ENCODE data around the gene UQCC3. TPM values are rescaled to one million over a fixed set of nuclear protein-coding genes. Genes with fewer than 3 reads are reported as not detected.

UQCC3 gene
- total and polyA plus RNA-seq, 2 of the 13 experiments (the other 11 are each of a cell fraction or from before 2014, with no cell fraction given) = 7.7 to 16.0 TPM

DNA sequence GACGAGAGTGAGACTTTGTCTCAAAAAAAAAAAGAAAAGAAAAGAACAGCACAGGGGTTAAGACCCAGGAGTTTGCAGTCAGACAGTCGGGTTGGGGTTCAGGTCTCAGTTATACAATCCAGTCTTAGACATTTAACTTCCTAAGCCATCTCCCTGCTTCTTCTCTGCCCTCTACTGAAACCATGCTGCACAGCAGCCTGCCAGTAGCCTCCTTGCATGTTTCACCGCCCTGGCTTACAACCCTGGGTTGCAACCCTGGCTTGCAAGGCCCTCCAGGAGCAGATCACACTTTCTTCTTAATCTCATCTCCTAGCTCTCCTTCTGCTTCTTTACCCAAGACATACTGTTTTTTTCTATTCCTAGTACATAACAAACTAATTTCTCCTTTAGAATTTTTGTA is 43.8 kb upstream of the UQCC3 start:
- no peak overlapping the region for H3K27ac ChIP-seq (ENCODE audit: extremely low read length, insufficient read depth, low read length)
- TF ChIP-seq ZKSCAN5 (CRISPR knock-in tag; IDR thresholded peaks at IDR 0.05) (no peak), RBM22 (optimal IDR thresholded peaks at IDR 0.05; ENCODE audit: low read length) (peak; percentile 73), POLR2A (IDR thresholded peaks at IDR 0.05; ENCODE audit: insufficient read depth in 1 of 2, low read depth in 2 of 2, low read length in 2 of 2) (0 out of 4 replicates have a peak, but pooled peaks of 1 of the 2 experiments have one; percentile 20)
- TF ChIP-seq, protein P1, sequence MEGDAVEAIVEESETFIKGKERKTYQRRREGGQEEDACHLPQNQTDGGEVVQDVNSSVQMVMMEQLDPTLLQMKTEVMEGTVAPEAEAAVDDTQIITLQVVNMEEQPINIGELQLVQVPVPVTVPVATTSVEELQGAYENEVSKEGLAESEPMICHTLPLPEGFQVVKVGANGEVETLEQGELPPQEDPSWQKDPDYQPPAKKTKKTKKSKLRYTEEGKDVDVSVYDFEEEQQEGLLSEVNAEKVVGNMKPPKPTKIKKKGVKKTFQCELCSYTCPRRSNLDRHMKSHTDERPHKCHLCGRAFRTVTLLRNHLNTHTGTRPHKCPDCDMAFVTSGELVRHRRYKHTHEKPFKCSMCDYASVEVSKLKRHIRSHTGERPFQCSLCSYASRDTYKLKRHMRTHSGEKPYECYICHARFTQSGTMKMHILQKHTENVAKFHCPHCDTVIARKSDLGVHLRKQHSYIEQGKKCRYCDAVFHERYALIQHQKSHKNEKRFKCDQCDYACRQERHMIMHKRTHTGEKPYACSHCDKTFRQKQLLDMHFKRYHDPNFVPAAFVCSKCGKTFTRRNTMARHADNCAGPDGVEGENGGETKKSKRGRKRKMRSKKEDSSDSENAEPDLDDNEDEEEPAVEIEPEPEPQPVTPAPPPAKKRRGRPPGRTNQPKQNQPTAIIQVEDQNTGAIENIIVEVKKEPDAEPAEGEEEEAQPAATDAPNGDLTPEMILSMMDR (CRISPR knock-in tag; IDR thresholded peaks at IDR 0.05) = peak; percentile 17; the same call in 1 of the 2 replicates
- peaks cover 41 to 74% of the 10 kb centered on the region in 2 experiments for H3K36me3 ChIP-seq (replicated peaks in 1 of 2; ENCODE audit: control insufficient read depth in 1 of 2, insufficient read depth in 2 of 2, low read length in 2 of 2)
- no peaks in the 10 kb centered on the region for H3K27me3 ChIP-seq (ENCODE audit: control insufficient read depth in 1 of 2, insufficient read depth in 2 of 2, low read length in 2 of 2)
- intact Hi-C loops (cut with micrococcal nuclease; ENCODE audit: unreplicated experiment) = no loop called here
- no peak overlapping the region for H3K4me2 ChIP-seq (ENCODE audit: low read depth, low read length)
- H3K9ac ChIP-seq (ENCODE audit: insufficient read depth, low read depth, low read length) = no peak overlapping the region
- no peaks in the 10 kb centered on the region for H3K9me3 ChIP-seq (ENCODE audit: low read length)
- H3K79me2 ChIP-seq (ENCODE audit: insufficient read depth, low read length) = no peaks in the 10 kb centered on the region
- peak; percentile 27; the same call in 1 of the 3 replicates for ATAC-seq
- no peak overlapping the region for H3K4me3 ChIP-seq (replicated peaks in 1 of 3; ENCODE audit: insufficient read depth in 1 of 3, low read depth in 2 of 3, low read length in 3 of 3)
- no peak for FAIRE-seq
- in situ Hi-C loops (cut with HindIII; ENCODE audit: extremely low pct_ligation_motif_present, low pct_unique_long_range_greater_than_20kb) = no loop called here
- no TSS peak for BruUV-seq (replicated peaks)
- no peak for DNase-seq (ENCODE audit: low spot score)
- ChIA-PET CTCF (ENCODE audit: low intra/inter-chr PET ratio, low total read pairs) (no interaction called here), POLR2A (interaction anchor here (1.1 to 1.6 kb wide), 2 partner anchors 10 to 19 kb away, joined by 3 to 4 read pairs; partner anchors contain the start of gene GANAB)
- 96% methylated on average over 3 of the region's 3 CpGs for WGBS (ENCODE audit: low lambda C conversion rate)
- H3K4me1 ChIP-seq (ENCODE audit: insufficient read depth, low read length) = peaks cover under 1% of the 10 kb centered on the region; the same call in 1 of the 2 replicates
- H2AFZ ChIP-seq (ENCODE audit: low read length) = no peak overlapping the region
- H4K20me1 ChIP-seq (ENCODE audit: insufficient read depth, low read length) = no peaks in the 10 kb centered on the region

DNA sequence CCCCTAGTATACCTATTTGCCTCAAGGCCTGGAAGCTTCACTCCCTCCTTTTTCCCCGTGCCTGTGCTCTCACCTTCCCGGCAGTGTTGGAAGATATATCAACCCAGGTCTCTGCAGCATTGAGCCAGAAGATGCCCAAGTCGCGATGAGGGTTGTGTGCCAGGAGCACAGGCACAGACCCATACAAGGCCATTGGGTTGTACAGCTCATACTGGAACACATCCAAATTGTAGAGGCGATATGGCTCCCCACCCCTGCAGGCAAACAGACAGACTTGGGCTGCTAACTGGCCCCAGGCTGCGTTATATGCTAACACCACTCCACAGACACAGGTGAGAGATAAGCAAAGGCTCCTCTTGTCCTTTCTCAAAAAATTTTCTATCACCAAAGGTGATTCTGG is 39.0 kb upstream of the UQCC3 start:
- in situ Hi-C loops (cut with HindIII; ENCODE audit: extremely low pct_ligation_motif_present, low pct_unique_long_range_greater_than_20kb) = no loop called here
- ATAC-seq (no peak), DNase-seq (ENCODE audit: low spot score) (no peak), FAIRE-seq (no peak)
- TF ChIP-seq, protein P2, sequence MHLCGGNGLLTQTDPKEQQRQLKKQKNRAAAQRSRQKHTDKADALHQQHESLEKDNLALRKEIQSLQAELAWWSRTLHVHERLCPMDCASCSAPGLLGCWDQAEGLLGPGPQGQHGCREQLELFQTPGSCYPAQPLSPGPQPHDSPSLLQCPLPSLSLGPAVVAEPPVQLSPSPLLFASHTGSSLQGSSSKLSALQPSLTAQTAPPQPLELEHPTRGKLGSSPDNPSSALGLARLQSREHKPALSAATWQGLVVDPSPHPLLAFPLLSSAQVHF (CRISPR knock-in tag; IDR thresholded peaks at IDR 0.05) = no peak
- TF ChIP-seq POLR2A (IDR thresholded peaks at IDR 0.05; ENCODE audit: insufficient read depth in 1 of 2, low read depth in 2 of 2, low read length in 2 of 2) = 0 out of 4 replicates have a peak, but pooled peaks of 1 of the 2 experiments have one; percentile 3
- Histone ChIP-seq H3K79me2 (ENCODE audit: insufficient read depth, low read length) (no peaks in the 10 kb centered on the region), H3K4me2 (ENCODE audit: low read depth, low read length) (no peak overlapping the region), H3K4me3 (replicated peaks in 1 of 3; ENCODE audit: insufficient read depth in 1 of 3, low read depth in 2 of 3, low read length in 3 of 3) (no peak overlapping the region), H3K9me3 (ENCODE audit: low read length) (no peaks in the 10 kb centered on the region), H3K27ac (ENCODE audit: extremely low read length, insufficient read depth, low read length) (no peak overlapping the region), H3K9ac (ENCODE audit: insufficient read depth, low read depth, low read length) (no peak overlapping the region), H4K20me1 (ENCODE audit: insufficient read depth, low read length) (no peaks in the 10 kb centered on the region), H3K27me3 (ENCODE audit: control insufficient read depth in 1 of 2, insufficient read depth in 2 of 2, low read length in 2 of 2) (no peaks in the 10 kb centered on the region), H2AFZ (ENCODE audit: low read length) (no peak overlapping the region), H3K4me1 (ENCODE audit: insufficient read depth, low read length) (no peaks in the 10 kb centered on the region), H3K36me3 (replicated peaks in 1 of 2; ENCODE audit: control insufficient read depth in 1 of 2, insufficient read depth in 2 of 2, low read length in 2 of 2) (peaks cover 40 to 78% of the 10 kb centered on the region in 2 experiments)
- 100% methylated on average over 4 of the region's 6 CpGs for WGBS (ENCODE audit: low lambda C conversion rate)
- POLR2A ChIA-PET = interaction anchor here (1.8 kb wide), 1 partner anchor 14 kb away, joined by 6 read pairs; the partner anchor contains the start of gene GANAB
- no TSS peak for BruUV-seq (replicated peaks)
- CTCF ChIA-PET (ENCODE audit: low intra/inter-chr PET ratio, low total read pairs) = no interaction called here
- intact Hi-C loops (cut with micrococcal nuclease; ENCODE audit: unreplicated experiment) = no loop called here
